HCT116 (cell line): ENCODE measurements around the gene OR52R1. TPM values are rescaled to one million over a fixed set of nuclear protein-coding genes. Genes with fewer than 3 reads are reported as not detected.

Experiments
- ATAC-seq: fragments of 200-7000 bp; cut with Tn5 transposase; 2 replicates; pipeline ENCODE4 v1.9.1; 2020; ENCODE audit warnings: mild to moderate bottlenecking, moderate library complexity
- BruUV-seq: library from RNA; stranded (reverse); fragments of 400-500 nt; replicated peaks from 2 replicates; lab custom pipeline; 2021; lab: Mats Ljungman, UMichigan
- CTCF ChIA-PET: fragments of 300-600 bp; sonication (Branson Sonifier 250); formaldehyde crosslinking; loops from one replicate; lab custom pipeline; 2021; ENCODE audit warnings: antibody characterized with exemption; lab: Charles Lee
- POLR2A ChIA-PET: fragments of 300-600, 350-600 bp; sonication (Branson Sonifier 250); formaldehyde crosslinking; loops from one replicate; lab custom pipeline; 2021; ENCODE audit warnings: antibody characterized with exemption; lab: Charles Lee
- RAD21 ChIA-PET, 2 experiments: fragments of 300-600 bp; sonication (Branson Sonifier 250); formaldehyde crosslinking; loops; one replicate each; lab custom pipeline; 2023; ENCODE audit warnings: low total read pairs in 2 of 2; ENCODE audit not compliant: uncharacterized antibody in 2 of 2, unreplicated experiment in 2 of 2, low non-redundant PET in 1 of 2; lab: Charles Lee
- DNase-seq: peaks from one replicate; pipeline ENCODE4 v3.0.0-alpha.2; 2010; ENCODE audit warnings: low read depth, low spot score
- H2AFZ ChIP-seq: fragments of 200-600 bp; shearing (Covaris generic), sonication (generic); 2 replicates; pipeline ENCODE4 v1.6.1; 2017; ENCODE audit warnings: low read depth, mixed run types, mixed read lengths, antibody characterized with exemption, low read length; ENCODE audit not compliant: poor library complexity, severe bottlenecking
- H3K27ac ChIP-seq: 2 replicates; pipeline ENCODE4 v1.5.1; 2012; ENCODE audit warnings: low read depth, low read length
- H3K27me3 ChIP-seq: fragments of 200-600 bp; sonication (generic); 2 replicates; pipeline ENCODE4 v1.6.1; 2016; ENCODE audit warnings: mixed run types, low read length, mixed read lengths; ENCODE audit not compliant: insufficient read depth
- H3K36me3 ChIP-seq, 2 experiments: fragments of 200-500 bp in 1 of 2; fragments of 200-600 bp in 1 of 2; sonication (Bioruptor generic) in 1 of 2; sonication (generic) in 1 of 2; 2 replicates each; pipeline versions ENCODE4 v1.5.1 to v1.6.1; 2014 to 2016; ENCODE audit warnings: low read length in 2 of 2, inconsistent platforms in 1 of 2, mixed read lengths in 1 of 2, mixed run types in 1 of 2; ENCODE audit not compliant: insufficient read depth in 2 of 2, control insufficient read depth in 1 of 2
- H3K4me1 ChIP-seq, 2 experiments: fragments of 200-600 bp in 1 of 2; sonication (generic) in 1 of 2; 2 replicates each; pipeline versions ENCODE4 v1.5.1 to v1.6.1; 2012 to 2017; ENCODE audit warnings: low read length in 2 of 2, inconsistent platforms in 1 of 2, mild to moderate bottlenecking in 1 of 2, mixed read lengths in 1 of 2, mixed run types in 1 of 2, moderate library complexity in 1 of 2; ENCODE audit not compliant: insufficient read depth in 2 of 2, control insufficient read depth in 1 of 2
- H3K4me2 ChIP-seq: fragments of 200-600 bp; sonication (generic); 2 replicates; pipeline ENCODE4 v1.6.1; 2017; ENCODE audit warnings: mixed run types, low read length, mixed read lengths
- H3K4me3 ChIP-seq, 2 experiments: fragments of 200-600 bp in 1 of 2; sonication (generic) in 1 of 2; replicated peaks in 1 of 2; 2 replicates each; pipeline ENCODE4 v1.5.1; 2011 to 2016; ENCODE audit warnings: low read length in 2 of 2, control low read depth in 1 of 2, low read depth in 1 of 2, mild to moderate bottlenecking in 1 of 2, mixed read lengths in 1 of 2, mixed run types in 1 of 2
- H3K79me2 ChIP-seq: fragments of 200-600 bp; sonication (generic); 2 replicates; pipeline ENCODE4 v1.6.1; 2017; ENCODE audit warnings: mild to moderate bottlenecking, mixed run types, low read length, moderate library complexity, mixed read lengths; ENCODE audit not compliant: insufficient read depth
- H3K9ac ChIP-seq: fragments of 200-600 bp; sonication (generic); 2 replicates; pipeline ENCODE4 v1.6.1; 2016; ENCODE audit warnings: low read length, mixed read lengths
- H3K9me2 ChIP-seq: fragments of 200-600 bp; sonication (generic), shearing (Covaris generic); 2 replicates; pipeline ENCODE4 v1.6.1; 2017; ENCODE audit warnings: mixed run types, mild to moderate bottlenecking, moderate library complexity; ENCODE audit not compliant: insufficient read depth
- H3K9me3 ChIP-seq, 2 experiments: fragments of 200-500 bp in 1 of 2; fragments of 200-600 bp in 1 of 2; sonication (Bioruptor generic) in 1 of 2; sonication (generic) in 1 of 2; 2 replicates each; pipeline ENCODE4 v1.6.1; 2014 to 2017; ENCODE audit warnings: low read length in 2 of 2, mixed read lengths in 2 of 2, inconsistent platforms in 1 of 2, low read depth in 1 of 2, mild to moderate bottlenecking in 1 of 2, mixed run types in 1 of 2, moderate library complexity in 1 of 2; ENCODE audit not compliant: control insufficient read depth in 1 of 2, insufficient read depth in 1 of 2
- H4K20me1 ChIP-seq: fragments of 200-600 bp; sonication (generic), shearing (Covaris generic); 2 replicates; pipeline ENCODE4 v1.6.1; 2017; ENCODE audit warnings: mixed run types, mild to moderate bottlenecking, moderate library complexity; ENCODE audit not compliant: insufficient read depth
- CEBPB ChIP-seq: IDR thresholded peaks from 2 replicates; pipeline ENCODE4 v1.6.1; 2012; ENCODE audit warnings: low read depth
- EGR1 ChIP-seq: IDR thresholded peaks from 2 replicates; pipeline ENCODE4 v1.6.1; 2012; ENCODE audit warnings: low read depth
- POLR2A ChIP-seq: IDR thresholded peaks from 2 replicates; pipeline ENCODE4 v1.7.0; 2011; ENCODE audit warnings: borderline replicate concordance; ENCODE audit not compliant: insufficient read depth, insufficient read length; ENCODE audit errors: extremely low read depth
- POLR2AphosphoS5 ChIP-seq: IDR thresholded peaks from 2 replicates; pipeline ENCODE4 v1.6.1; 2011; ENCODE audit warnings: mild to moderate bottlenecking, low read depth, low read length, moderate library complexity
- RAD21 ChIP-seq: IDR thresholded peaks from 2 replicates; pipeline ENCODE4 v1.6.1; 2012; ENCODE audit warnings: low read depth, mild to moderate bottlenecking
- SIN3A ChIP-seq: IDR thresholded peaks from 2 replicates; pipeline ENCODE4 v1.6.1; 2012; ENCODE audit warnings: low read depth
- SRF ChIP-seq: IDR thresholded peaks from 2 replicates; pipeline ENCODE4 v1.6.1; 2012; ENCODE audit warnings: low read depth
- TCF7L2 ChIP-seq: IDR thresholded peaks from 2 replicates; pipeline ENCODE4 v1.7.0; 2011; ENCODE audit warnings: borderline replicate concordance, inconsistent platforms; ENCODE audit not compliant: insufficient read depth, insufficient read length; ENCODE audit errors: extremely low read depth
- intact Hi-C: fragments of 100-400 bp; cut with micrococcal nuclease; formaldehyde crosslinking; loops from 2 replicates; pipeline ENCODE4 v1.10.0; 2022
- total RNA-seq: library from RNA; stranded (reverse); gene quantifications from one replicate; pipeline ENCODE4 v1.2.1, GENCODE V29; 2021; ENCODE audit not compliant: unreplicated experiment
- TF ChIP-seq, protein P1 (sequence below), 3 experiments: fragments of 200-600 bp in 1 of 3; sonication (generic) in 1 of 3; IDR thresholded peaks in 2 of 3; conservative IDR thresholded peaks in 1 of 3; 2 replicates each; pipeline ENCODE4 v1.5.1; 2012 to 2017; ENCODE audit warnings: low read depth in 2 of 3, low read length in 2 of 3, antibody characterized with exemption in 1 of 3, borderline replicate concordance in 1 of 3, control low read depth in 1 of 3, mild to moderate bottlenecking in 1 of 3, mixed read lengths in 1 of 3, mixed run types in 1 of 3, moderate library complexity in 1 of 3; ENCODE audit not compliant: insufficient read depth in 1 of 3

The OR52R1 gene
- total RNA-seq, 1 experiment from 2014 or later: not detected

DNA sequence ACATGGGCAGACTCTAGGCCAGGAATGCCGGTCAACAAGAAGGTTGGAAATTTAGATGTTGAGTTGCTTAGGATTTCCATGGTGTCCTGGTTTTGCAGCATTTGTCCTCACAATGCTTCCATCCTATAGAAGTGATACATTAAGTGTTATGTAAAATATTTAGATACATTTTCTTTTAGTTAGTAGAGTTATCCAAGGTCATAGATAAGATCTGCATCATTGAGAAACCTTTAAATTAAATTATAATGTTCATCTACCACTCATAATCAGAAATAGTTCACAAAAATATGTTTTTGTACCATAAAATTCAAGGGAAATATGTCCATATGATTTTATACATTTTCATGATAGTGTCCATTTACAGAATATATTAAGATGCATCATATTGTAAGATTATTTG, 34.3 kb downstream of the OR52R1 start, which contains the start of gene OR51F1:
Gene OR51F1, minus strand, starts transcription at position 101 of the 400 bp plus-strand sequence. Its CDS starts 0 bp downstream, at position 101.
- Histone ChIP-seq H3K36me3 (no peaks in the 10 kb centered on the region), H3K9ac (no peak within 1 kb of the TSS), H3K9me2 (no peaks in the 10 kb centered on the region), H3K79me2 (no peaks in the 10 kb centered on the region), H3K4me2 (no peak within 1 kb of the TSS), H4K20me1 (no peaks in the 10 kb centered on the region), H3K4me3 (no peak within 1 kb of the TSS), H3K4me1 (no peaks in the 10 kb centered on the region), H3K27ac (no peak within 1 kb of the TSS), H3K9me3 (no peaks in the 10 kb centered on the region), H2AFZ (no peak within 1 kb of the TSS), H3K27me3 (peaks cover 11% of the 10 kb centered on the region)
- TF ChIP-seq EGR1: no peak
- TF ChIP-seq POLR2AphosphoS5: no peak
- no peak for TF ChIP-seq SRF
- no peak for TF ChIP-seq RAD21
- TF ChIP-seq POLR2A: no peak
- TF ChIP-seq SIN3A: no peak
- TF ChIP-seq, protein P1, sequence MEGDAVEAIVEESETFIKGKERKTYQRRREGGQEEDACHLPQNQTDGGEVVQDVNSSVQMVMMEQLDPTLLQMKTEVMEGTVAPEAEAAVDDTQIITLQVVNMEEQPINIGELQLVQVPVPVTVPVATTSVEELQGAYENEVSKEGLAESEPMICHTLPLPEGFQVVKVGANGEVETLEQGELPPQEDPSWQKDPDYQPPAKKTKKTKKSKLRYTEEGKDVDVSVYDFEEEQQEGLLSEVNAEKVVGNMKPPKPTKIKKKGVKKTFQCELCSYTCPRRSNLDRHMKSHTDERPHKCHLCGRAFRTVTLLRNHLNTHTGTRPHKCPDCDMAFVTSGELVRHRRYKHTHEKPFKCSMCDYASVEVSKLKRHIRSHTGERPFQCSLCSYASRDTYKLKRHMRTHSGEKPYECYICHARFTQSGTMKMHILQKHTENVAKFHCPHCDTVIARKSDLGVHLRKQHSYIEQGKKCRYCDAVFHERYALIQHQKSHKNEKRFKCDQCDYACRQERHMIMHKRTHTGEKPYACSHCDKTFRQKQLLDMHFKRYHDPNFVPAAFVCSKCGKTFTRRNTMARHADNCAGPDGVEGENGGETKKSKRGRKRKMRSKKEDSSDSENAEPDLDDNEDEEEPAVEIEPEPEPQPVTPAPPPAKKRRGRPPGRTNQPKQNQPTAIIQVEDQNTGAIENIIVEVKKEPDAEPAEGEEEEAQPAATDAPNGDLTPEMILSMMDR (IDR thresholded peaks at IDR 0.05 in 2 of 3, conservative IDR thresholded peaks at IDR 0.05 in 1 of 3; ENCODE audit: borderline replicate concordance in 1 of 3, insufficient read depth in 1 of 3, low read depth in 2 of 3, low read length in 2 of 3): no peak
- TF ChIP-seq TCF7L2: no peak
- no peak for ATAC-seq
- intact Hi-C loops: no loop called here
- BruUV-seq: no TSS peak
- ChIA-PET RAD21 (no interaction called here), POLR2A (no interaction called here), CTCF (no interaction called here)
- DNase-seq: no peak

DNA sequence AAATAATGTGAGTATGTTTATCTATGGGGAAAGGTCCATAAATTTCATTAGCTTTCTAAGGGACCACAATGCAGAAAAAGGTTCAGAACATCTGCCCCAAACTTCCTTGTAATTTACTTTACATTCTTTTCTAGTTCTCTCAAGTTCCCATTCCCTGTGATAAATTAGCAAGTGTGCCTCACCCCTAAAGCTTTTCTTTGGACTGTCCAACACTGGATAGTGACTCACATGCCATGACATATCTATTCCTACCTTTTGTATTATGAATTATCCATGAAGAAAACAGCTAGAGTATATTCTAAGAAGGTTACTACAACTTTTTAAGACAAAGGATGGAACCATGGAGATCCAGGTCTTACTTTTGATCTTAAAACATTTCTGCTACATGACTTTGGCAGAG, 36.1 kb downstream of the OR52R1 start:
- RAD21 ChIA-PET: no interaction called here

More for the DNA sequence above, 36.1 kb downstream of the OR52R1 start:
- ChIA-PET POLR2A (no interaction called here), CTCF (no interaction called here)
- H3K79me2 ChIP-seq: no peaks in the 10 kb centered on the region
- DNase-seq (no peak), ATAC-seq (no peak)
- no peaks in the 10 kb centered on the region for H3K4me1 ChIP-seq
- H3K4me3 ChIP-seq: no peak overlapping the region
- TF ChIP-seq POLR2A (no peak), CEBPB (no peak)
- H3K9me3 ChIP-seq: no peaks in the 10 kb centered on the region
- intact Hi-C loops: no loop called here
- BruUV-seq: no TSS peak
- H3K36me3 ChIP-seq: no peaks in the 10 kb centered on the region
- no peak overlapping the region for H2AFZ ChIP-seq
- H3K27me3 ChIP-seq: peaks cover 11% of the 10 kb centered on the region
- no peak overlapping the region for H3K27ac ChIP-seq
- no peak overlapping the region for H3K9ac ChIP-seq
- no peaks in the 10 kb centered on the region for H4K20me1 ChIP-seq
- no peak overlapping the region for H3K4me2 ChIP-seq
- no peaks in the 10 kb centered on the region for H3K9me2 ChIP-seq
